ENCODE results near the gene S100A6.
A peak's percentile ranks its signal among the peaks of the same experiment; 100 is the strongest.
"Not testable (repeated sequence)": the region's sequence is repeated elsewhere in the genome, so short reads cannot be mapped to it uniquely, and the experiment has no call there.

S100A6 gene

GRCh38 chr1:153563483-153563901 is 27.7 kb upstream of the S100A6 start:
- DNase-seq = no peak

DNA sequence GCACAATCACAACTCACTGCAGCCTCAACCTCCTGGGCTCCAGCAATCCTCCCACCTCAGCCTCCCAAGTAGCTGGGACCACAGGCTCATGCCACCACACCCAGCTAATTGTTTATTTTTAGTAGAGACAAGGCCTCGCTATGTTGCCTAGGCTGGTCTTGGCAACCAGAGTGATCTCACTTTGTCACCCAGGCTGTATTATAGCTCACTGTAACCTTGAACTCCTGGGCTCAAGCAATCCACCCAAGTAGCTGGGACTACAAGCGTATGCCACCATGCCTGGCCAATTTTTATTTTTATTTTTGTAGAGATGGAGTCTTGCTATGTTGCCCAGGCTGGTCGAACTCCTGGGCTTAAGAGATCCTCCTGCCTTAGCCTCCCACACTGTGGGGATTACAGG is 26.2 kb upstream of the S100A6 start:
- not testable (repeated sequence) for DNase-seq

GRCh38 chr1:153561466-153561985 is 25.7 kb upstream of the S100A6 start:
- no peak for DNase-seq

DNA sequence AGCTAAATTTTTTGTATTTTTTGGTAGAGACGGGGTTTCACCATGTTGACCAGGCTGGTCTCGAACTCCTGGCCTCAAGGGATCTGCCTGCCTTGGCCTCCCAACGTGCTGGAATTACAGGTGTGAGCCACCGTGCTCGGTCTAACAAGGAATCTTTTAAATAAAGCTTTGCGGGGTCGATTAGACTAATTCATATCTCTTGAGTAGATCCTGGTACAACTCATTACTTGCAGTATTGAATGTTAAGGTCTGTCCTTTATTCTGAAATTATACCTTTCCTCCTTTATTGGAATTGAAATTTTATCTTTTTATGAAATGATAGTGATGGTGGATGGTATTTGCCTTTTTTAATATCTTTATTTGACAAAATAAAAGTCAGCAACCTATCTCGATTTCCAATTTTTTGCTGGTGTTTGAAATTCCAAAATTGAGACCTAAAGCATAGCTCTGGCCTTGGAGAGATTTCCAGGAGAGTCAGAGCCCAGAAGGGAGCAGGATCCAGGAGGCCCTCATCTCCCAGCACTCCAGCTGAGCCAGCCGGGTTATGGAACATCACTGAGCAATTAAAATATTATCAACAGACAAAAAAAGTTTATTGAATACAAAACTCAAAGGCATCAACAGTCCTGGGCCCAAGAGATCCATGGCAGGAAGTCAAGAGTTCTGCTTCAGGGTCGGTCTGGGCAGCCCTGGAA is 25.1 kb upstream of the S100A6 start:
- DNase-seq = no peak

- DNase-seq = no peak
Observed at GRCh38 chr1:153560241-153560640, 24.4 kb upstream of the S100A6 start.

DNA sequence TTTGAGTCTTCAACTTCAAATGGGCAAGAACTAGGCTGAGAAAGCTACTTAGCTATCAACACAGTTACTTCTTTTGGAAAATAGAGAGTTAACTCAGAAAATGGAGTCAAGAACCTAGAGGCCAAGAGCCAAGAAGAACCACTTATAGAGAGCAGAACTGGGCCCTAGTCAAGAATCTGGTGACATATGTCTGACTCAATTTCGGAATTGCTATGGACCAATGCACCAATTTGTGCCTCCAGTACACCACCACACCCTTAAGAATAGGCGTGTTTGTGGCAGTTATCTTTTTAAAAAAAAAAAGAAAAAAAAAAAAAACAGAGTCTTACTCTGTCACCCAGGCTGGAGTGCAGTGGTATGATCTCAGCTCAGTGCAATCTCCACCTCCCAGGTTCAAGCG is 22.1 kb upstream of the S100A6 start:
- no peak for DNase-seq

DNA sequence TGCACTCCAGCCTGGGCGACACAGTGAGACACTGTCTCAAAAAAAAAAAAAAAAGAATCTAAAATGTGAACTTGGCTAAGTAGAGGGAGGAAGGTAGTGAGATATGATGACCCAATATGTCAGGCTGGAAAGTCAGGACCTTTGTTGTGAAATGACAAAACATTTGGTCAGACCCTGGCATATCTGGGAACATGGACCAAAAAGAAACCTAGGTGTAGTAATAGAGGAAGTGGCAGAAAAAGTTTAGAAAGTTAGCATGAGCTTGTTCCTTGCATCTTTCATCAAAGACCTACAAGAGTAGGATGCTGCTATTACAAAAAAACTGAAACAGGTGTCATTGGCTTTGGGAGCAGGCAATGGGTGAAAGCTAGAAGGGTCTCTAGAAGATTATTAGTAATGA is 20.6 kb upstream of the S100A6 start:
- DNase-seq = no peak

- no peak for DNase-seq
Observed at GRCh38 chr1:153553830-153554541, 18.2 kb upstream of the S100A6 start.

DNA sequence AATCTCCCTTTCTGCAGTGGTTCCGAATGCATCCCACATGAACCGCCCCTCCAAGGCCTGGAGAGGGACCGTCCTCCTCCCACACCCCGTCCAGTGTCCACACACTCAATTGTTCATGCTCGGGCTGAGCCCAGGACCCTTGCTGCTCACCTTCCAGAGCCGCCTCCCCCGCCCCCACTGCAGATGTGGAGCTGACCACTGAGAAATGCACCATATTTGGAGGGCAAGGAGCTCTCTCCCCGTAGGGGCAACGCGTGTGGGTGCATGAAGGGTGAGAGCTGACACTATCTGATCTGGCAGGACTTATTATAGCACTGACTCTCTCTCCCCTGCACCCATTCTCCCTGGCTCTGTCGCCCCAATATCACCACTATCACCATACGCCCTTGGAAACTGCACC is 17.3 kb upstream of the S100A6 start:
- no peak for DNase-seq

GRCh38 chr1:153552335-153552734 is 16.5 kb upstream of the S100A6 start:
- no peak for DNase-seq

- DNase-seq = no peak
Observed at GRCh38 chr1:153550827-153551500, 15.2 kb upstream of the S100A6 start.

DNA sequence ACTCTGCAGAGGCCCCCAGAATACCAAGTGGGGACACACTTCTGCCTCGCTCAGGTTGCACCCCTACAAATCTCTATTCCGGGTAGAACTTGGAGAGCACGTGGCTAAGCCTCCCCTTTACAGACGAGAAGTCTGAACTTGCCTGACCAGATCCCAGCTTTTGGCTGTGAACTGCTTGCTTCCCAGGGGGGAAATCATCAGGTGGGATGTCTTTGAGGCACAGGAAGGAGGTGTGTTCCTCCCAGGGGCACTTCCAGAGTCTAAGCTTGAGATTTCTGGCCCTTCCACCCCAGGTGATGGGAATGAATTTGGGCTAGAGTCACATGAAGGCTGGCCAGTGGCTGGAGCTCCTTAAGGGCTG is 14.6 kb upstream of the S100A6 start:
- DNase-seq = no peak

DNA sequence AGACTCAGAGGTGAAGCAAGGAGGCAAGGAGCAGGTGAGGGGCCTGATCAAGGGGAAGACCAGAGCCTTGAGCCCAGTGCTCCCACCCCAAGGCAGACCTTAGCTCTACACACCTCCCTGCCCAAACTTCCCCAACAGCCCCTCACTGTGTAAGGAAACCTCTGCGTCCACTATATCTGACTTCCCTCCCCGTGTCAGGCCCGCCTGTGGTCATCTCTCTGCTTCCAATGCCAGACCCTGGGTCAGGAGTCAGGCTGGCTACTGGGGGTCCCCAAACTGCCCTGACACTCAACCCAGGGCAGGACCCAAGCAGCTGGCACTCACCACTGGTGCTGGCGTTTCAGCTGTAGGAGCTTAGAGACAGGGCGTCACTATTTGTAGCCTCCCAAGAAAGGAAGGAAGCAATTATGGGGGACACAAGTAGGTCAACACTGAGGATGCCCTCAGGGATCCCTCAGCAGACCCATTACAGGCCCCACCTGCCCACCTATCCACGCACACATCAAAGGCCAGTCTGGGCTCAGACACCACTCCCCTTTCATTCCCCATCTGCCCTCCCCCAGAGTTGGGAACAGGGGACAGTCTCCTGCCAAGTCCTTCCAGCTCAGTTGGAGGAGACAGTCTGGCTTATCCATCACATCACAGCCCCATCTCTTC is 14.1 kb upstream of the S100A6 start:
- no peak for DNase-seq

DNA sequence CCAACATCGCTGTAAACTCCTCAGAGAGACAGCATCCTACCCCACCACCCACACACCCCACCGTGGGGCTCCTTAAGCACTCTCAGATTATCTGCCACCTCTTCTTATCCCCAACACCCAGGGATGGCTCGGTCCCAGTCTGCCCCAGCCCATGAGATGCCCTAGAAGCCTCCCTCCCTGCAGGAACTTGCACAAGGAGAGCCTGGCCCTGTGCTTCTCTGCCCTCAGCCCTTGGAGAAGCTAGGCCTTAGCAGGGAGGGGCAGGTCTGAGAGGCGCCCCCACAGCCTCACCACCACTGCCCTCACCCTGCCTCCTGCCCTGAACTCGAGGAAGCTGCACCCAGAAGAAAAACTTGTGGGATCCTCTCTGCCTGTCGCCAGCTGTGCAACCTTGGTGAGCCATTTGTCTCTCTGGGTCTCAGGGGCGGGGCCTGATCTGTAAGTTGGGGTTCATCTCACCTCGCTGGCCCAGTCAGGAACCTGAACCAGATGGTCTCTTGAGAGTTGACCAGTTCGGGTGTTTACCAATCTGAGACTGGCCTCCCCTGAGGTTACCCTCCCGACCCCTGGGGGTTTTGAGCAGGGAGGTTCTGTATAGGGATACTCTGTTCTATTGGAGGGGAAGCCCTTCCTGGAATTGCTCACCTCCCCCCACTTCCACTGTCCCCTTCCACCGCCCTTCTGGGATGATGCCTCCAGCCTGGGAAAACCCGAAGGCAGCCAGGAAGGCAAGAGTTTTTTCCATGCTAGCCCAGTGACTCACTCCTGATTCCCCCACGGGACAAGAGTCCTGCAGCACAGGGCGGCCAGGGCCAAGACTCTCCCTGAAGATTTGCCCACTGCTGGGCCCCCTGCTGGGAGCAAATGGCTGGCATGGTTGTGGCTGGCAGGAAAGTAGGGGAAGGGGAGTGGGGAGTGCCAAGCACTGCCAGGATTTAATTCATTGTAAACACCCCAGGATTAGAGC is 13.2 kb upstream of the S100A6 start, which contains the start of gene S100A3:
S100A3 (minus strand) TSS at position 537 of the 967 bp plus-strand sequence. CDS start 773 bp downstream, outside the sequence.
- no peak for DNase-seq

DNA sequence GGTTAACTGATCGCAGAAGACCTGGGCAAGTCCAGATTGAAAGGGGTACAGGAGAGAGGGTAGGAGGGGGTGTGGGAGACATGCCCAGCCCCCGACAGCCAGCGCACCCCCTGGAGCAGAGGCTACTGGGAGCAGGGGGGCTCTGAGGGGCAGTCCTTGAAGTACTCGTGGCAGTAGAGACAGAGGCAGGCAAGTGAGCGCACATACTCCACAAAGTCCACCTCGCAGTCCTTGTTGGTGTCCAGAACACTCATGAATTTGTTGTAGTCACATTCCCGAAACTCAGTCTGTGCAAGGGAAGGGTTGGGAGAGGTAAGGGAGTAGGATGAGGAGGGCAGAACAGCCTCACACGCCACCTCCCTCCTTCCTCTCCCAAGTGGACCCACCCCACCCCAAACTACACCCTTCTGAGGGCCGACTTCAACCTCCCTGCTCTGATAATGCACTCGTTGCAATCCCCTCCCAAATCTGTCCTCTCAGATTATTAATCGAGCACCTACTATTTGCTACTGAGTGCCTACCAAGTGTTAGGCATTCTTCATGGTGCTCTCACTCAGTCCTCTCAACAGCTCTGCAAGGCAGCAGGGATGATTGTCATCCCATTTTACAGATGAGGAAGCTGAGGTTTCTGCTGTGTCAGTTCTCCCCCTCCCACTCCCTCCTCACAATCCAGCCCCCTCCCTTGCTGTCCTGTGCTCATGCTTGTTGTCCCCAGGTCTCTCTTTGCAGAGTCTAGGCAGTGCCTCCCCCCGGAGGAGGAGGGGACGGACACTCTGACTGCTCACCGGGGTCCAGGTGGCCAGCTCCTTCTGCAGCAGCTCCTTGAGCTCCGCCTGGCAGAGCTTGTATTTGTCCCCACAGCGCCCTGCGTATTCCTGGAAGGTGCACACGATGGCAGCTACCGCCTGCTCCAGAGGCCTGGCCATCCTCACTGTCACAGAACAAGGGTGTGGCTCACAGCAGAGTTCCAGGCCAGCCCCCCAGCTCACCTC is 12.1 kb upstream of the S100A6 start:
- no peak for DNase-seq

DNA sequence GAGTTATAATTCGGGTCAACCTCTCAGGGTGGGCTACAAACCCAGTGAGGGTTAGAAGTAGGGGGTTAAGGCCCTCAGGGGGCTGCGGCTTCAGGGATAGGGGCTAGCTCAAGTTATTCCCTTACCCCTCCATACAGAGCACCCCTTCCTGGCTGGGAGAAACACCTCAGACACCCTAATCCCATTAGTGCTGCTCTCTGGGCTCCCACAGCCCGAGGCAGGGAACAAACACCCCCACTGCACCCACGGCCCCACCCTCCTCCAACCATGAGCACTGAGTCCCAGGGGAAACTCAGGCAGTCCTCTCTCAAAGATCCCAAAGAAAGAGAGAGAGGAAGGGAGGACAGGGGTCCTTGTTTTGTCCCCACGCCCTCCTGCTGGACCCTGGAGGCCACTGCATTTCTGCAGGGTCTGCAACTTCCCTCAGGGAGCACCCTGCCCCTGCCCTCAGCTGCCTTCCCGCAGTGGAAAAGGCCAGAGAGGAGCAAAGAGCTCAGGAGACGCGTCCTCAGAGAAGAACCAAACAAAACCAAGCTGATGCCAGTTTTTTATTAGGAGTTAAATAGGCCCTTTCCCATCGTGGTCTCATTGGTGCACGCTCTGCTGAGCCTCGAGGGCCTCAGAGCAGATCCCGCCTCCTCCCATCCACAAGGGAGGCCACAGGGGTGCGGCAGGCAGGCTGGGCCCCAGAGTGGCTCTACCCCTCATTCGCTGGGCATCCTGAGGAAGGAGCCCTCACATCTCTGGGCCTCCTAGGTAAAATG is 11.2 kb upstream of the S100A6 start:
- DNase-seq = no peak

DNA sequence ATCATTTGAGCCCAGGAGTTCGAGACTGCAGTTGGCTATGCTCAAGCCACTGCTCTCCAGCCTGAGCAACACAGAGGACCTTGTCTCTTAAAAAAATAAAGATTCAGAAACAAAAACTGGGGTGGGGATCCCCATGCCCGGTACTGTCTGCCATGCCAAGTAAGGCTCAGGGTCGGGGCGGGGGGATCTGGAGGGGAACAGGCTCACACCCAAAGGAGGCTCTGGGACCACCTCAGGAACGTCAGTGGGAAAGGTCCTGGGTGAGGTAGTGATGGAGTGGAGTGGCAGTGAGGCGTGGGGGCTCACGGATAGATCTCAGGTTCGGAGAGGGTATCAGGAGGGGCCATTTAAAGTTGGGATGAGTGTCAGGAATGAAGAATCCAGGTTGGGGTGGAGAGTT is 10.6 kb upstream of the S100A6 start:
- DNase-seq = no peak

DNA sequence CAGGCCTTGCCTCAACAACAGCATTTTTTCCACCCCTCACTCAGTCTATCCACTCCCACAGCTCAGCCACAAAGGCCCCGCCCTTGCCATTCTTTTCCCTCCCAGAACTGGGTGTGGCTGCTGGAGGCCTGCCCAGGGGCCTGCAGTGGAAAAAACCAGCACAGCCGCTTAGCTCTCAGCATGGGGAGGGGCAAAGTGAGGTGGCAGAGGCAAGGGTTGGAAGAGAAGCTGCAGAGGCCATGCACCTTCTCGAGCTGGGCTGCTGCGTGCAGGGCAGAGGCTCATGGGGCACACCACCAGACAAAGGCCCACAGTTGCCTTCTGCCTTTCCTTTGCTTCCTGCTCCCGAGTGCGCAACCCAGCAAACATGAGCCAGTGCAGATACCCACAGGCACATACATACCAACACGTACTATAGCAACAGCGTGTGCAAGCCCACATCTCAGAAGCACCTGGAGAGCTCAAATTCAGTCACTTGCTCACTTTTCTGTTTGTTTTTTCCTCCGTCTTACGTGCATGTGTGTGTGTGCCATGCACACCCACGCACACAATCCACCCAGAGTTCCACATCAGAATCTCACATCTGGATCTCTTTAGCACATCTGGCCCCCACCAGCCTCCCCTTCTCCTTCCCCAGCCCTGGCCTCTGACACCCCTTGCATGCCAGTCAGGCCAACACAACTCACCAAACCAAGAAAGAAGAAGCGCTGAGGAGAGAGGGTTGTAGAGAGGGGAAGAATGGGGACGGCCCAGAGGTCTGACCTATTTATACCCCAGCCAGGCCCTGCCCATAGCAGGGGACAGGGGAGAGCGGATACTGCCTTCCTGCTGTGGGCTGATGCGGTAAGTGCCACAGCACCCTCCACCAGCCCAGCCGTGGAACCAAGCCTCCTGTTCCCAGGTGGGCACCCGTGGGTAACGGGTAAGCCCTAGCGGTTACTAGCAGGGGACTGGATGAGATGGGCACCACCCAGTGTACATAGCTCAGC is 9.6 kb upstream of the S100A6 start, which contains the start of gene S100A4:
S100A4 (minus strand) TSS at position 740 of the 989 bp plus-strand sequence. CDS start 1,012 bp downstream, outside the sequence.
- DNase-seq = peak; percentile 89
